OCI-LY3 (cell line): ENCODE measurements around the gene DDX43.

Source experiments
- H2AFZ ChIP-seq: fragments of 200-600, 300-600 bp; shearing (Covaris generic); 2 replicates; pipeline ENCODE4 v1.6.0; 2014; ENCODE audit warnings: antibody characterized with exemption, low read depth, low read length
- H3K27ac ChIP-seq: fragments of 200-600, 300-600 bp; sonication (generic); 2 replicates; pipeline ENCODE4 v1.5.1; 2014; ENCODE audit warnings: mild to moderate bottlenecking, low read length, moderate library complexity, mixed read lengths
- H3K27me3 ChIP-seq: fragments of 200-600, 300-600 bp; sonication (generic); 2 replicates; pipeline ENCODE4 v1.6.1; 2014; ENCODE audit warnings: low read depth, low read length, mixed read lengths
- H3K36me3 ChIP-seq: fragments of 200-600, 300-600 bp; sonication (generic); replicated peaks from 2 replicates; pipeline ENCODE3; 2014; ENCODE audit warnings: low read depth, low read length, mixed read lengths
- H3K4me1 ChIP-seq: fragments of 300-600, 200-600 bp; sonication (generic); 2 replicates; pipeline ENCODE4 v1.6.1; 2014; ENCODE audit warnings: low read length, mixed read lengths
- H3K4me2 ChIP-seq: fragments of 200-600, 300-600 bp; sonication (generic); 2 replicates; pipeline ENCODE4 v1.6.1; 2014; ENCODE audit warnings: low read length, mixed read lengths
- H3K4me3 ChIP-seq: fragments of 300-600, 200-600 bp; sonication (generic); 2 replicates; pipeline ENCODE4 v1.5.1; 2014; ENCODE audit warnings: antibody characterized with exemption, mild to moderate bottlenecking, low read length, moderate library complexity
- H3K79me2 ChIP-seq: fragments of 300-600, 200-600 bp; shearing (Covaris generic); 2 replicates; pipeline ENCODE4 v1.6.1; 2014; ENCODE audit warnings: mild to moderate bottlenecking, low read length, mixed read lengths
- H3K9ac ChIP-seq: fragments of 300-600, 200-600 bp; shearing (Covaris generic); 2 replicates; pipeline ENCODE4 v1.6.0; 2014; ENCODE audit warnings: mild to moderate bottlenecking, low read length, moderate library complexity
- H3K9me3 ChIP-seq: fragments of 200-600, 300-600 bp; shearing (Covaris generic); 2 replicates; pipeline ENCODE4 v1.6.1; 2014; ENCODE audit warnings: low read length, mixed read lengths; ENCODE audit not compliant: insufficient read depth
- H4K20me1 ChIP-seq: fragments of 200-600, 300-600 bp; sonication (generic); 2 replicates; pipeline ENCODE4 v1.6.1; 2016; ENCODE audit warnings: low read length, mixed read lengths; ENCODE audit not compliant: insufficient read depth
- EZH2phosphoT487 ChIP-seq: fragments of 200-600 bp; shearing (Covaris generic); IDR thresholded peaks from 2 replicates; pipeline ENCODE4 v1.6.1; 2018; ENCODE audit warnings: antibody characterized with exemption, mixed run types, low read depth
- TF ChIP-seq, protein P1 (sequence below): fragments of 200-600, 300-600 bp; sonication (generic); IDR thresholded peaks from 2 replicates; pipeline ENCODE4 v1.5.1; 2014; ENCODE audit warnings: antibody characterized with exemption, low read length, low read depth

Gene DDX43

DNA sequence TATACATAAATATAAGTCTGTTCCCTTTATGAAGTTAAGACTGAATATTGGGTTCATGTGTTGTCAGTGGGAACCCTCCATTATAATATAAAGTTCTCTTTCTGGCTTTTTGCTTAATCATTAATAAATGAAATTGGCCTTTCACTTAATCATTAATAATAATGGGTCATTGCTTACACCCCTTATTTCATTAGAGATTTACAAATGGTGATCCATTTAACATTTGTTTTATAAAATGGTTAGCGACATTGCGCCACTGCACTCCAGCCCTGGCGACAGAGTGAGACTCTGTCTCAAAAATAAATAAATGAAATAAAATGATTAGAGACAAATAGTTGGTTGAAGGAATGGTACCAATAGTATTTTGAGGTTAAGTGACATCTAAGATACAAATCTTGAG, 18.5 kb downstream of the DDX43 start:
- H3K36me3 ChIP-seq: no peaks in the 10 kb centered on the region
- H3K4me2 ChIP-seq: no peak overlapping the region
- H2AFZ ChIP-seq: no peak overlapping the region
- no peaks in the 10 kb centered on the region for H3K79me2 ChIP-seq
- H3K4me3 ChIP-seq: no peak overlapping the region
- no peak overlapping the region for H3K9ac ChIP-seq
- H3K4me1 ChIP-seq: peaks cover 8% of the 10 kb centered on the region
- TF ChIP-seq EZH2phosphoT487: no peak
- TF ChIP-seq, protein P1, sequence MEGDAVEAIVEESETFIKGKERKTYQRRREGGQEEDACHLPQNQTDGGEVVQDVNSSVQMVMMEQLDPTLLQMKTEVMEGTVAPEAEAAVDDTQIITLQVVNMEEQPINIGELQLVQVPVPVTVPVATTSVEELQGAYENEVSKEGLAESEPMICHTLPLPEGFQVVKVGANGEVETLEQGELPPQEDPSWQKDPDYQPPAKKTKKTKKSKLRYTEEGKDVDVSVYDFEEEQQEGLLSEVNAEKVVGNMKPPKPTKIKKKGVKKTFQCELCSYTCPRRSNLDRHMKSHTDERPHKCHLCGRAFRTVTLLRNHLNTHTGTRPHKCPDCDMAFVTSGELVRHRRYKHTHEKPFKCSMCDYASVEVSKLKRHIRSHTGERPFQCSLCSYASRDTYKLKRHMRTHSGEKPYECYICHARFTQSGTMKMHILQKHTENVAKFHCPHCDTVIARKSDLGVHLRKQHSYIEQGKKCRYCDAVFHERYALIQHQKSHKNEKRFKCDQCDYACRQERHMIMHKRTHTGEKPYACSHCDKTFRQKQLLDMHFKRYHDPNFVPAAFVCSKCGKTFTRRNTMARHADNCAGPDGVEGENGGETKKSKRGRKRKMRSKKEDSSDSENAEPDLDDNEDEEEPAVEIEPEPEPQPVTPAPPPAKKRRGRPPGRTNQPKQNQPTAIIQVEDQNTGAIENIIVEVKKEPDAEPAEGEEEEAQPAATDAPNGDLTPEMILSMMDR: no peak
- no peaks in the 10 kb centered on the region for H3K9me3 ChIP-seq
- H4K20me1 ChIP-seq: no peaks in the 10 kb centered on the region
- H3K27me3 ChIP-seq: no peaks in the 10 kb centered on the region
- H3K27ac ChIP-seq: no peak overlapping the region

DNA sequence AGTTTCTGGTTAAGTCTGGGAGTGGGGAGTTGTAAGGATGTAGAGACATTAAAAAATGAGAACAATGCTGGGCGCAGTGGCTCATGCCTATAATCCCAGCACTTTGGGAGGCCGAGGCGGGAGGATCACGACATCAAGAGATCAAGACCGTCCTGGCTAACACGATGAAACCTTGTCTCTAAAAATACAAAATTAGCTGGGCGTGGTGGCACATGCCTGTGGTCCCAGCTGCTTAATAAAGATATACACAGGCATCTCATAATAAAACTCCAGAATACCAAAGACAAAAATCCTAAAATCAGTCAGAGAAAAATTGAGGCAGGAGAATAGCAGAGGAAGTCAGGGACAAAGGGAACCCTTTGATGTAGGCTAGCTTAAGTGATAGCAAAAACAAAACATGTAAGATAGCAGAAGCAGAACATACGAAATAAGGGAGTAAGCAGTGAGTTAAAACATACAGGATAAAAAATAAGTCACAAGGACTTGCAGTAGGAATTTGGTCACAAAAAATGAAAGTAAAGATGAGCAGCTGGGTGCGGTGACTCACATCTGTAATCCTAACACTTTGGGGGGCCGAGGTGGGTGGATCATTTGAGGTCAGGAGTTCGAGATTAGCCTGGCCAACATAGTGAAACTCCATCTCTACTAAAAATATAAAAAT, 23.6 kb downstream of the DDX43 start:
- Histone ChIP-seq H3K27me3 (no peaks in the 10 kb centered on the region), H2AFZ (peak overlapping the region; percentile 23; the same call in 1 of the 2 replicates), H4K20me1 (no peaks in the 10 kb centered on the region), H3K4me1 (no peaks in the 10 kb centered on the region), H3K36me3 (no peaks in the 10 kb centered on the region), H3K4me3 (no peak overlapping the region), H3K27ac (no peak overlapping the region), H3K9me3 (no peaks in the 10 kb centered on the region), H3K79me2 (no peaks in the 10 kb centered on the region), H3K4me2 (no peak overlapping the region), H3K9ac (no peak overlapping the region)
- TF ChIP-seq, protein P1: no peak
- no peak for TF ChIP-seq EZH2phosphoT487

DNA sequence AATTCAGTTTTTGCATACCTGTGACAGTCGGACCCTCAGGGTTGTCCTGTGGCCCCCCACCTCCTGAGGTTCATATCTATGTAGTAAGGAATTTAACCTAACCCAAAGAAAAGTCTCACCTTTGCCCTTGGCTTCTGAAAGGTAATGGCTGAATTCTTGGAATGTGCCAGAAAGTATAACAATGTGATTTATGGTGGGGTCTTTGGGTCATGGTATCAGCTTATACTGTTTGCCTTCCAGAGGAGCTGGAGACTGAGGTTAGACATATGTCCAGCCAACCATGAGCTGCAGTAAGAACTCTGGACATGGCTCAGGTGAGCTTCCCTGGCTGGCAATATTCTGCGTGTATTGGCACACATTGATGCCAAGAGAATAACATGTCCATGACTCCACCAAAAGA, 26.9 kb downstream of the DDX43 start:
- no peaks in the 10 kb centered on the region for H3K27me3 ChIP-seq
- no peak overlapping the region for H3K9ac ChIP-seq
- no peak overlapping the region for H3K4me2 ChIP-seq
- no peaks in the 10 kb centered on the region for H3K4me1 ChIP-seq
- no peaks in the 10 kb centered on the region for H3K79me2 ChIP-seq
- H3K27ac ChIP-seq: no peak overlapping the region
- no peaks in the 10 kb centered on the region for H3K9me3 ChIP-seq
- no peaks in the 10 kb centered on the region for H4K20me1 ChIP-seq
- TF ChIP-seq EZH2phosphoT487: no peak
- TF ChIP-seq, protein P1: no peak
- H2AFZ ChIP-seq: no peak overlapping the region
- H3K4me3 ChIP-seq: no peak overlapping the region
- no peaks in the 10 kb centered on the region for H3K36me3 ChIP-seq

DNA sequence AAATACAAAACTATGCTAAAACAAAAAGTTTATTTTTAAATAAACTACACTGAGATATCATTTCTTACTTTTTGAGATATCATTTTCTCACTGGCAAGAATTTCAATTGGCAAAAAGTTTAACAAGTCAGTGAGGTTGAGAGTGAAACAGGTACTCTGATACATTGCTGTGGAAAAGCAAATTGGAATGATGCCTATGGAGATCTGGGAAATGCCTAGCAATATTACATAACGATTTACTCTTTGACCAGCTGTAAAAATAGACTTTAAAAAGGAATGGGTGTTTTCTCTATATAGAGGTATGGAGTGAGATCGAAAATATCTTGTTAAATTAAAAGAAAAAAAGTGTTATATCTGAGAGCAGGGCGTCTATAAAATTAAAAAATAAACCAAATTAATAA, 40.6 kb downstream of the DDX43 start:
- H3K4me1 ChIP-seq: no peaks in the 10 kb centered on the region
- no peak overlapping the region for H3K27ac ChIP-seq
- H3K9me3 ChIP-seq: no peaks in the 10 kb centered on the region
- H2AFZ ChIP-seq: no peak overlapping the region
- H3K9ac ChIP-seq: no peak overlapping the region
- TF ChIP-seq, protein P1: no peak
- TF ChIP-seq EZH2phosphoT487: no peak
- H3K79me2 ChIP-seq: no peaks in the 10 kb centered on the region
- H3K27me3 ChIP-seq: no peaks in the 10 kb centered on the region
- no peaks in the 10 kb centered on the region for H3K36me3 ChIP-seq
- H3K4me2 ChIP-seq: no peak overlapping the region
- no peaks in the 10 kb centered on the region for H4K20me1 ChIP-seq
- H3K4me3 ChIP-seq: no peak overlapping the region
